Putamen (tissue), 1 donor: ENCODE data around the gene CALCB.

Experiments used
- DNase-seq: peaks from one replicate; pipeline ENCODE4 v3.0.0-alpha.2; 2016; ENCODE audit warnings: low spot score

The CALCB gene

GRCh38 chr11:15074206-15075161 is 1.1 kb downstream of the CALCB start:
- peak; percentile 36 for DNase-seq

GRCh38 chr11:15075162-15075526 is 1.8 kb downstream of the CALCB start:
- no peak for DNase-seq

GRCh38 chr11:15091175-15091574 is 17.8 kb downstream of the CALCB start:
- no peak for DNase-seq

GRCh38 chr11:15091625-15092024 is 18.2 kb downstream of the CALCB start:
- no peak for DNase-seq

GRCh38 chr11:15093432-15093831 is 20.0 kb downstream of the CALCB start:
- DNase-seq, result no peak

- DNase-seq, result no peak
Observed at GRCh38 chr11:15095736-15096228, 22.4 kb downstream of the CALCB start.

GRCh38 chr11:15097411-15097810 is 24.0 kb downstream of the CALCB start:
- no peak for DNase-seq

GRCh38 chr11:15099267-15099666 is 25.9 kb downstream of the CALCB start:
- DNase-seq, result no peak

- peak; percentile 45 for DNase-seq
Observed at GRCh38 chr11:15101072-15101709, 27.8 kb downstream of the CALCB start.

GRCh38 chr11:15104166-15104565 is 30.8 kb downstream of the CALCB start:
- DNase-seq, result no peak

GRCh38 chr11:15106201-15106965 is 33.0 kb downstream of the CALCB start:
- no peak for DNase-seq

- no peak for DNase-seq
Observed at GRCh38 chr11:15107730-15108515, 34.5 kb downstream of the CALCB start.

GRCh38 chr11:15108592-15109130 is 35.3 kb downstream of the CALCB start:
- DNase-seq, result no peak

GRCh38 chr11:15109602-15110001 is 36.2 kb downstream of the CALCB start:
- DNase-seq, result no peak

GRCh38 chr11:15111215-15111614 is 37.8 kb downstream of the CALCB start:
- no peak for DNase-seq

GRCh38 chr11:15112131-15112541 is 38.7 kb downstream of the CALCB start:
- DNase-seq, result no peak

GRCh38 chr11:15113381-15113780 is 40.0 kb downstream of the CALCB start:
- no peak for DNase-seq

GRCh38 chr11:15114501-15115475 is 41.4 kb downstream of the CALCB start, which contains the start of gene INSC:
TSS of gene INSC (plus strand) at chr11:15114923. CDS start at chr11:15149175, 34,252 bp downstream.
- DNase-seq, result no peak

- DNase-seq, result no peak
Observed at GRCh38 chr11:15115686-15116085, 42.3 kb downstream of the CALCB start.

GRCh38 chr11:15117751-15118150 is 44.4 kb downstream of the CALCB start:
- peak; percentile 59 for DNase-seq
